Endothelial cell (in vitro differentiated cells): ENCODE results near the gene SIVA1. TPM values are rescaled to one million over a fixed set of nuclear protein-coding genes. Genes with fewer than 3 reads are reported as not detected.

ENCODE experiments used
- DNase-seq: peaks from one replicate; pipeline ENCODE4 v3.0.0; 2021; ENCODE audit warnings: low spot score
- H3K27ac Mint-ChIP-seq: one replicate; pipeline ENCODE4 v1.8.0; 2021; ENCODE audit warnings: mixed read lengths, inconsistent platforms; ENCODE audit not compliant: unreplicated experiment
- H3K27me3 Mint-ChIP-seq: one replicate; pipeline ENCODE4 v1.8.0; 2021; ENCODE audit warnings: mild to moderate bottlenecking, moderate library complexity, mixed read lengths, inconsistent platforms; ENCODE audit not compliant: unreplicated experiment
- H3K36me3 Mint-ChIP-seq: one replicate; pipeline ENCODE4 v1.8.0; 2021; ENCODE audit warnings: mild to moderate bottlenecking, low read depth, mixed read lengths, inconsistent platforms; ENCODE audit not compliant: unreplicated experiment
- H3K4me1 Mint-ChIP-seq: one replicate; pipeline ENCODE4 v1.8.0; 2021; ENCODE audit warnings: mild to moderate bottlenecking, mixed read lengths, inconsistent platforms; ENCODE audit not compliant: unreplicated experiment
- H3K4me3 Mint-ChIP-seq: one replicate; pipeline ENCODE4 v1.8.0; 2021; ENCODE audit warnings: mild to moderate bottlenecking, mixed read lengths, inconsistent platforms; ENCODE audit not compliant: unreplicated experiment
- H3K9me3 Mint-ChIP-seq: one replicate; pipeline ENCODE4 v1.8.0; 2021; ENCODE audit warnings: mixed read lengths, inconsistent platforms; ENCODE audit not compliant: unreplicated experiment
- CTCF ChIP-seq: fragments of 200-600 bp; sonication (generic); IDR thresholded peaks from one replicate; pipeline ENCODE4 v1.5.0; 2021; ENCODE audit warnings: antibody characterized with exemption; ENCODE audit not compliant: unreplicated experiment
- total RNA-seq: library from RNA; stranded (reverse); fragmentation: NEBNext Ultra II Directional; extraction: Animal tissue kit (Norgen Biotek cat#: 25700); gene quantifications from one replicate; pipeline ENCODE4 v1.2.1, GENCODE V29; 2021; ENCODE audit not compliant: unreplicated experiment

The SIVA1 gene
- total RNA-seq, 1 donor from 2014 or later, result 84.3 TPM

DNA sequence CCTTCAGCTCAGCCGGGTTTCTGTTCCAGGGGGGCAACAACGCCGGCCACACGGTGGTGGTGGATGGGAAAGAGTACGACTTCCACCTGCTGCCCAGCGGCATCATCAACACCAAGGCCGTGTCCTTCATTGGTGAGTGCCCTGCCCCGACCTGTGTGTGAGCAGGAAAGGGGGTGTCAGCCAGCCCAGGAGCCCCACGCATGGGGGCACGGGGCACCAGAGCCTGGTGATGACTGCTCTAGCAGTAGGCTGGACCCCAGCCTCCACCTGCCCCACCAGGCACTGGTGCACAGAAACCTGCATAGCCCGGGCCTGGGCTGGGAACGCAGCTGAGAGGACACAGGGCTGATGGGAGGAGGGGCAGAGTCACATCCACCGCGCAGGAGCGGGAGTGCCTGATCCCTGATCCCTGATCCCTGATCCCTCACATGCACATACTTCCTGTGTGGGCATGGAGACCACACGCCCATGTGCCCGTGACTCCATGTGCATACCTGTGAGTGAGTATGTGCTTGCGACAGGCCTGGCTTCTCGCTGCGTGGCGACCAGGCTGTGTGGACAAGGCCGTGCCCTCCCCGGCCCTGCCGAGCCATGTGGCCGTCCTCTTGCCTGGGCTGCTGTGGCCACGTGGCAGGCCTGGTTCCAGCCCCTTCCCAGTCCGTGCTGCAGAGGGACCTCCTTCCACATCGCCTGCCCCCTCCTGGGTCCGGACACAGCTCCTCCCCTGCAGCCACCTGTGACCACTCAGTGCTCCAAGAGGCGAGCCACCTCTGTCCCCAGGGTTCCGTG is 17.8 kb upstream of the SIVA1 start:
- H3K27ac Mint-ChIP-seq, result no peak overlapping the region
- peaks cover 14% of the 10 kb centered on the region for H3K27me3 Mint-ChIP-seq
- peaks cover 6% of the 10 kb centered on the region for H3K4me1 Mint-ChIP-seq
- no peaks in the 10 kb centered on the region for H3K36me3 Mint-ChIP-seq
- DNase-seq, result no peak
- H3K4me3 Mint-ChIP-seq, result no peak overlapping the region
- H3K9me3 Mint-ChIP-seq, result no peaks in the 10 kb centered on the region
- TF ChIP-seq CTCF, result no peak

DNA sequence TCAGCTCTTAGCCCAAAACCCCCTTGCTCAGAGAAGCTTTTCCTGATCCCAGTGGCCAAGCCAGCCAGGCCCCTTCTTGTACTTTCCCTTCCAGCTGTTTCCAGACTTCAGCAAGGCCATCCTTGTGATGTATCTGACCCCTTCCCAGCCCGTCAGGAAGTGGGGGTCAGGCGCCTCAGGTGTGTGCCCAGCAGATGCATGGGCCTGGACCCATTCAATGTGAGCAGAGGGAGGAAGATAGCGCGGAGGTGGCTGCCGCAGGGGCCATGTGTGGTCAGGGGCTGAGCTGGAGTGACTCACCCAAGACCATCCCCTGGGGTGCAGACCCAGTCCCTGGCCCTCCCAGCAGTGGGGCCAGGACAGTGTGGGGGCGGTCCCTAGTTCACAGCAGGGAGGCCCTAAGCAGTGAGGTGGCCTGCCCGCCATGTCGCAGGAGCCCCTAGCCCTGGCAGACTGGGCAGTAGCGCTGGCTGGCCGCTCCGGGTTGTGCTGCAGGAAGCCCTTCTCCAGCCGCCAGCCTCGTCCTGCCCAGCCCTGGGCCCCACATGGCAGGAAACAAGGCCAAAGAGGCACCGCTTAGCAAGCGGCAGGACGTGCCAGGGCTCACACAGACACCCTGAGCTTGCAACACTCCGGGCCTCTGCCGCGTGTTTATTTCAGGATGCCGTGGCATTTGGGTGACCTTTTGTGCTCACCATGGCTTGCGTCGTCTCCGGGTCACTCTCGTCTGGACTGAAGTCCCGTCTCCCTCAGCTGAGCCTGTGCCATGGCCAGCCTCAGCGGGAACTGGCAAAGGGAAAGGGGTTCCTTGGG is 16.9 kb upstream of the SIVA1 start:
- TF ChIP-seq CTCF, result no peak
- Mint-ChIP-seq H3K9me3 (no peaks in the 10 kb centered on the region), H3K4me1 (peaks cover 6% of the 10 kb centered on the region), H3K27ac (no peak overlapping the region), H3K27me3 (peaks cover 16% of the 10 kb centered on the region), H3K4me3 (no peak overlapping the region), H3K36me3 (no peaks in the 10 kb centered on the region)
- peak; percentile 53 for DNase-seq

- no peak overlapping the region for H3K4me3 Mint-ChIP-seq
- no peak for TF ChIP-seq CTCF
- DNase-seq, result no peak
- H3K27ac Mint-ChIP-seq, result no peak overlapping the region
- H3K9me3 Mint-ChIP-seq, result no peaks in the 10 kb centered on the region
- no peaks in the 10 kb centered on the region for H3K36me3 Mint-ChIP-seq
- H3K27me3 Mint-ChIP-seq, result peaks cover 15% of the 10 kb centered on the region
- peaks cover 6% of the 10 kb centered on the region for H3K4me1 Mint-ChIP-seq
Observed at GRCh38 chr14:104738375-104739019, 14.4 kb upstream of the SIVA1 start.

GRCh38 chr14:104739026-104739425 is 13.9 kb upstream of the SIVA1 start:
- no peak for TF ChIP-seq CTCF
- Mint-ChIP-seq H3K4me1 (peaks cover 6% of the 10 kb centered on the region), H3K9me3 (no peaks in the 10 kb centered on the region), H3K27me3 (peaks cover 15% of the 10 kb centered on the region), H3K4me3 (no peak overlapping the region), H3K36me3 (no peaks in the 10 kb centered on the region), H3K27ac (no peak overlapping the region)
- DNase-seq, result no peak
